ENCODE results near the gene NRXN3. TPM values are rescaled to one million over a fixed set of nuclear protein-coding genes. Genes with fewer than 3 reads are reported as not detected.

NRXN3 gene
- total and polyA plus RNA-seq, 5 donors = 1.5 to 4.7 (median 4.0) TPM

DNA sequence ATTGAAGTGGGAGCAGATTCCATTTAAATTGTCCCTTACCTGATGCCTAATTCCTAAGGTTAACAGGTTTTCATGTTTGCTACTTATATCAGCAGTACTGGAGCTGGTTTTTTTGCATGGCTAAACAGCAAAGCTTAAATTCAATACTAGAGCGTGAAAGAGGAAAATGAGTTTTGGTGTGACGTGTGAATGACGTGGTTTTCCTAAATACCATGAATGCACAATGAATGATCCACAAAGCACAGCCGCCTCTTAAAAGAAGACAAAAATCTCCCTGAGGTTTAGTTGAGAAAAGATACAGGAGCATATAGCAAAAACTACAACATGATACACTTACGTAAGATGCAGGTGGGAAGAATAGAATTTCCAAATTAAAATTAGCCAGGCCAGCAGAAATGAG is 1310.0 kb downstream of the NRXN3 start:
- H3K4me3 ChIP-seq (ENCODE audit: low read length) = no peak overlapping the region
- no peaks in the 10 kb centered on the region for H3K27me3 ChIP-seq (ENCODE audit: control insufficient read depth, insufficient read depth)
- intact Hi-C loops (cut with DNase I) = no loop called here
- no peak for DNase-seq
- ATAC-seq = no peak
- no peaks in the 10 kb centered on the region for H3K9me3 ChIP-seq (ENCODE audit: control insufficient read depth, low read length)
- H3K27ac ChIP-seq (ENCODE audit: low read length) = no peak overlapping the region
- no peaks in the 10 kb centered on the region for H3K4me1 ChIP-seq (ENCODE audit: control insufficient read depth, insufficient read depth, low read length)
- WGBS = 86% methylated on average over 5 of the region's 5 CpGs

- 83% methylated on average over 1 of the region's 1 CpG for WGBS
- no peaks in the 10 kb centered on the region for H3K9me3 ChIP-seq (ENCODE audit: control insufficient read depth, low read length)
- DNase-seq (no peak), ATAC-seq (no peak)
- peaks cover 2% of the 10 kb centered on the region for H3K4me1 ChIP-seq (ENCODE audit: control insufficient read depth, insufficient read depth, low read length)
- intact Hi-C loops (cut with DNase I) = no loop called here
- H3K27me3 ChIP-seq (ENCODE audit: control insufficient read depth, insufficient read depth) = no peaks in the 10 kb centered on the region
- H3K4me3 ChIP-seq (ENCODE audit: low read length) = no peak overlapping the region
- H3K27ac ChIP-seq (ENCODE audit: low read length) = no peak overlapping the region
Measured at GRCh38 chr14:79482825-79483224, 1312.7 kb downstream of the NRXN3 start.

DNA sequence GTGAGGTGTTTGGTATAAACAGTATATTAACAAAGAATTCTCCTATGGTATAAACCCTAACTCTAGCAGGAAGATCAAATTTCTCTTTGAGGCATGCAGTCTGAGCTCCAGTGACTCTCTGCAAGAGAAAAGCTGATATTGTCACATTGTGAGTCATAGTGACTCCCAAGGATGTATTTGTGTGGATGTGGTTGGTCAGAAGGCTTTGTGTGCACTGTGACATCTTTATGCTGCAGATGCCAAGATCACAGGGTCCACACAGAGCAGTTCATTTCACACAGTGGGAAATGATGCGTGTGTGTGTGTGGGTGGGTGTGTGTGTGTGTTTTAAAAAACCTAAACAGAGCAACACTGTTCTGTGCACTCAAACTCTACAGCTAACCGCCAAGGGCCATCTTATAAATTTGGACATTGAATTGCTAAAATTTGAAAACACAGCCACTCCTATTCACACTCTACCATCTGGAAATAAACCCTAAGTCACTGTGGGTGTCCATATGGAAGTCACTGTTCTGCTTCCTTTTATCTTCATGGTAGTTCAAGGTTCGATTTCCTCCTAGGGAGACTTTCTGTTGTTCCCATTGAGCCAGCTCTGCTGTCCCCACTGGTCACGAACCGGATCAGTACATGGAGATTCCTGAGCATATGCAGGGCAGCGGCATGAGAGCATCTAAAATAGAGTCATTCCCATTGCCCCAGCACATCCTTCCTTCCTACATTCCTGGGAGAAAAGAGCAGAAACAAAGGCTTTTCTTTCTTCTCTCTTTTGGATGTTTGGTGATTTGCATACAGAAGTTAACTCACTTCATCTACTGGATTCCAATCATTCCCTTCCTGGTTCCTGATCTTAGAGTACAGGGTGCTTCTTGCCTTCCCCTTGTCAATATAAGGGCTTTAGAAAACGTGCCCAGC is 1313.6 kb downstream of the NRXN3 start:
- 74% methylated on average over 7 of the region's 7 CpGs for WGBS
- intact Hi-C loops (cut with DNase I) = no loop called here
- Histone ChIP-seq H3K4me3 (ENCODE audit: low read length) (no peak overlapping the region), H3K9me3 (ENCODE audit: control insufficient read depth, low read length) (no peaks in the 10 kb centered on the region), H3K27me3 (ENCODE audit: control insufficient read depth, insufficient read depth) (no peaks in the 10 kb centered on the region), H3K27ac (ENCODE audit: low read length) (no peak overlapping the region), H3K4me1 (ENCODE audit: control insufficient read depth, insufficient read depth, low read length) (peaks cover 2% of the 10 kb centered on the region)
- ATAC-seq = no peak
- DNase-seq = no peak

- intact Hi-C loops (cut with DNase I) = no loop called here
- H3K4me3 ChIP-seq (ENCODE audit: low read length) = no peak overlapping the region
- no peaks in the 10 kb centered on the region for H3K27me3 ChIP-seq (ENCODE audit: control insufficient read depth, insufficient read depth)
- DNase-seq (no peak), ATAC-seq (peak; percentile 38 to 89)
- 11% methylated on average over 1 of the region's 1 CpG for WGBS
- no peaks in the 10 kb centered on the region for H3K9me3 ChIP-seq (ENCODE audit: control insufficient read depth, low read length)
- peaks cover 2% of the 10 kb centered on the region for H3K4me1 ChIP-seq (ENCODE audit: control insufficient read depth, insufficient read depth, low read length)
- no peak overlapping the region for H3K27ac ChIP-seq (ENCODE audit: low read length)
Measured at GRCh38 chr14:79487632-79488031, 1317.5 kb downstream of the NRXN3 start.

- WGBS = 63% methylated on average over 1 of the region's 1 CpG
- Histone ChIP-seq H3K4me3 (ENCODE audit: low read length) (no peak overlapping the region), H3K9me3 (ENCODE audit: control insufficient read depth, low read length) (no peaks in the 10 kb centered on the region), H3K27me3 (ENCODE audit: control insufficient read depth, insufficient read depth) (no peaks in the 10 kb centered on the region), H3K27ac (ENCODE audit: low read length) (no peak overlapping the region), H3K4me1 (ENCODE audit: control insufficient read depth, insufficient read depth, low read length) (peaks cover 2% of the 10 kb centered on the region)
- intact Hi-C loops (cut with DNase I) = no loop called here
- DNase-seq = no peak
- ATAC-seq = no peak
Measured at GRCh38 chr14:79491161-79491560, 1321.0 kb downstream of the NRXN3 start.

GRCh38 chr14:79493081-79493645 is 1323.0 kb downstream of the NRXN3 start:
- WGBS = 72% methylated on average over 3 of the region's 3 CpGs
- H3K27me3 ChIP-seq (ENCODE audit: control insufficient read depth, insufficient read depth) = no peaks in the 10 kb centered on the region
- DNase-seq (no peak), ATAC-seq (no peak)
- H3K27ac ChIP-seq (ENCODE audit: low read length) = no peak overlapping the region
- no peaks in the 10 kb centered on the region for H3K9me3 ChIP-seq (ENCODE audit: control insufficient read depth, low read length)
- no peaks in the 10 kb centered on the region for H3K4me1 ChIP-seq (ENCODE audit: control insufficient read depth, insufficient read depth, low read length)
- intact Hi-C loops (cut with DNase I) = no loop called here
- no peak overlapping the region for H3K4me3 ChIP-seq (ENCODE audit: low read length)

DNA sequence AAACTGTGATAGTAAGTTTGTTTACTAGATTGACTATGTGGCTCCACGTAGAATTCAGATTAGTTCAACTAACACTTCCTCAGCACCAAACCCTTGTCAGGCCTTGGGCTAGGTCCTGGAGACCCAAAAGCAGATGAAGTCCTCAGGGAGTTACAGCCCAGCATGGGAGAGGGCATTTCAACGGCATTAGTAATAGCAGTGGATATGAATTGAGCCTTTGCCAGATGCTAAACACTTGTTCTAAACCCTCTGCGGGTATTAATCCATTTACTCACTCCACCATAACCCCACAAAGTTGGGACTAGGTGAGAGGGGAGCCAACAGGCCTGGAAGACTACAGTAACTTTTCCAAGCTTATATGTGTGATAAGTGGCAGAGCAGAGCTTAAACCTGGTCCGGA is 1326.5 kb downstream of the NRXN3 start:
- DNase-seq (no peak), ATAC-seq (no peak)
- no peaks in the 10 kb centered on the region for H3K9me3 ChIP-seq (ENCODE audit: control insufficient read depth, low read length)
- no peaks in the 10 kb centered on the region for H3K4me1 ChIP-seq (ENCODE audit: control insufficient read depth, insufficient read depth, low read length)
- 79% methylated on average over 4 of the region's 4 CpGs for WGBS
- H3K27ac ChIP-seq (ENCODE audit: low read length) = no peak overlapping the region
- no peaks in the 10 kb centered on the region for H3K27me3 ChIP-seq (ENCODE audit: control insufficient read depth, insufficient read depth)
- intact Hi-C loops (cut with DNase I) = no loop called here
- H3K4me3 ChIP-seq (ENCODE audit: low read length) = no peak overlapping the region

- Histone ChIP-seq H3K27me3 (ENCODE audit: control insufficient read depth, insufficient read depth) (no peaks in the 10 kb centered on the region), H3K4me1 (ENCODE audit: control insufficient read depth, insufficient read depth, low read length) (no peaks in the 10 kb centered on the region), H3K9me3 (ENCODE audit: control insufficient read depth, low read length) (no peaks in the 10 kb centered on the region), H3K27ac (ENCODE audit: low read length) (no peak overlapping the region), H3K4me3 (ENCODE audit: low read length) (no peak overlapping the region)
- DNase-seq (no peak), ATAC-seq (no peak)
- intact Hi-C loops (cut with DNase I) = no loop called here
- 52% methylated on average over 1 of the region's 1 CpG for WGBS
Measured at GRCh38 chr14:79500489-79500888, 1330.3 kb downstream of the NRXN3 start.

GRCh38 chr14:79502136-79502750 is 1332.1 kb downstream of the NRXN3 start:
- no peaks in the 10 kb centered on the region for H3K27me3 ChIP-seq (ENCODE audit: control insufficient read depth, insufficient read depth)
- ATAC-seq (no peak), DNase-seq (no peak)
- intact Hi-C loops (cut with DNase I) = no loop called here
- H3K4me3 ChIP-seq (ENCODE audit: low read length) = no peak overlapping the region
- WGBS = 54% methylated on average over 3 of the region's 3 CpGs
- H3K27ac ChIP-seq (ENCODE audit: low read length) = no peak overlapping the region
- no peaks in the 10 kb centered on the region for H3K9me3 ChIP-seq (ENCODE audit: control insufficient read depth, low read length)
- H3K4me1 ChIP-seq (ENCODE audit: control insufficient read depth, insufficient read depth, low read length) = no peaks in the 10 kb centered on the region

DNA sequence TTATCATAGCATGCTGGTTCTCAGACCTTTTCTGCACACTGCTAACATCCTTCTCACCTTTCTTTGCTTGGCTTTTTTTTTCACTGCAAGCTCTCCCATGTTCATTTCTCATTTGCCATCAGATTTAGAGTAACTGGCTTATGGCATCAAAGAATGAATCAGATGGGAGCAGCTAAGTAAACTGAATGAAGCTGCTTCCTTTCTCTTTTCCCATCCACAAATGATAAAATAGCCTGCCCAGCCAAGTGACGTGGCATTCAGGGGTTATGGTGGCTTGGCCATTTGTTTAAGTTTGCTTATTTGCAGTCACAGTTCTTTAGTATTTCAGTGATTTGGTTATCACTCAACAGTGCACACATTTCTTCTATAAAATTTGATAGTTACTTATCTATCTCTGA is 1332.6 kb downstream of the NRXN3 start:
- Histone ChIP-seq H3K9me3 (ENCODE audit: control insufficient read depth, low read length) (no peaks in the 10 kb centered on the region), H3K27ac (ENCODE audit: low read length) (no peak overlapping the region), H3K4me3 (ENCODE audit: low read length) (no peak overlapping the region), H3K27me3 (ENCODE audit: control insufficient read depth, insufficient read depth) (no peaks in the 10 kb centered on the region), H3K4me1 (ENCODE audit: control insufficient read depth, insufficient read depth, low read length) (no peaks in the 10 kb centered on the region)
- no peak for DNase-seq
- 53% methylated on average over 1 of the region's 1 CpG for WGBS
- intact Hi-C loops (cut with DNase I) = no loop called here
- ATAC-seq = no peak

DNA sequence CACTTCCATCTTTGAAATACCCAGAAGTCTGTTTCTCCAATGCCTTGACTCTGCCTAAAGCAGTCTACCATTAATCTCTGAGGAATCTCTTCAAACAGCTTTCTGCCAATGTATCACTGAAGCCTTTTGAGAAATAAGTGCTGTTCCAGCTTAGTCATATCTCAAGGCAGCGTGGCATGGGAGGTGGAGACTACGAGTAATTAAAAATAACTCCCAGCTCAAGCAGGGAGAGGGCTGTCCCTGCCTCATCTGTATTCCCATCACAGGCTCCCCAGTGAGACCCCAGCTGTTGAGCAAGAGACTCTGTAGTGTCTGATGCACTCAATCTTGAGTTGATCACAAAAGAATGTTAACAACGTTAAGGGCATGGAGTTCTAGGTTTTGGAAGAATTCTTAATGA is 1340.5 kb downstream of the NRXN3 start:
- DNase-seq = no peak
- H3K9me3 ChIP-seq (ENCODE audit: control insufficient read depth, low read length) = no peaks in the 10 kb centered on the region
- ATAC-seq = no peak
- WGBS = 26% methylated on average over 3 of the region's 3 CpGs
- H3K4me3 ChIP-seq (ENCODE audit: low read length) = no peak overlapping the region
- no peaks in the 10 kb centered on the region for H3K4me1 ChIP-seq (ENCODE audit: control insufficient read depth, insufficient read depth, low read length)
- intact Hi-C loops (cut with DNase I) = no loop called here
- no peaks in the 10 kb centered on the region for H3K27me3 ChIP-seq (ENCODE audit: control insufficient read depth, insufficient read depth)
- no peak overlapping the region for H3K27ac ChIP-seq (ENCODE audit: low read length)
